Measurements from ENCODE around the gene IMP4. TPM values are rescaled to one million over a fixed set of nuclear protein-coding genes. Genes with fewer than 3 reads are reported as not detected.

IMP4 gene
- total RNA-seq, 1 experiment from 2014 or later: 121 TPM

DNA sequence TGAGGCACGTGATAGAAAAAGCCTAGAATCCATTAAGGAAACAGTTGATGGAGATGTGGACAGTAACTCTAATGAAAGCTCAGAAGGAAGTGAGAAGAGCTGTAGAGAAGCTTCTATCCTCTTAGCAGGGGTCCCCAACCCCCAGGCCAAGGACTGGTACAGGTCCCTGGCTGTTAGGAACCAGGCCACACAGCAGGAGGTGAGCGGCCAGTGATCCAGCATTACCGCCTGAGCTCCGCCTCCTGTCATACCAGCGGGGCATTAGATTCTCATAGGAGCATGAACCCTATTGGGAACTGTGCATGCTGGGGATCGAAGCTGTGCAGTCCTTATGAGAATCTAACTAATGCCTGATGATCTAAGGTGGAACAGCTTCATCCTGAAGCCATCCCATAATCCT is 8.7 kb upstream of the IMP4 start (continued):
- TF ChIP-seq, protein P1, sequence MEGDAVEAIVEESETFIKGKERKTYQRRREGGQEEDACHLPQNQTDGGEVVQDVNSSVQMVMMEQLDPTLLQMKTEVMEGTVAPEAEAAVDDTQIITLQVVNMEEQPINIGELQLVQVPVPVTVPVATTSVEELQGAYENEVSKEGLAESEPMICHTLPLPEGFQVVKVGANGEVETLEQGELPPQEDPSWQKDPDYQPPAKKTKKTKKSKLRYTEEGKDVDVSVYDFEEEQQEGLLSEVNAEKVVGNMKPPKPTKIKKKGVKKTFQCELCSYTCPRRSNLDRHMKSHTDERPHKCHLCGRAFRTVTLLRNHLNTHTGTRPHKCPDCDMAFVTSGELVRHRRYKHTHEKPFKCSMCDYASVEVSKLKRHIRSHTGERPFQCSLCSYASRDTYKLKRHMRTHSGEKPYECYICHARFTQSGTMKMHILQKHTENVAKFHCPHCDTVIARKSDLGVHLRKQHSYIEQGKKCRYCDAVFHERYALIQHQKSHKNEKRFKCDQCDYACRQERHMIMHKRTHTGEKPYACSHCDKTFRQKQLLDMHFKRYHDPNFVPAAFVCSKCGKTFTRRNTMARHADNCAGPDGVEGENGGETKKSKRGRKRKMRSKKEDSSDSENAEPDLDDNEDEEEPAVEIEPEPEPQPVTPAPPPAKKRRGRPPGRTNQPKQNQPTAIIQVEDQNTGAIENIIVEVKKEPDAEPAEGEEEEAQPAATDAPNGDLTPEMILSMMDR (IDR thresholded peaks at IDR 0.05 in 2 of 3, conservative IDR thresholded peaks at IDR 0.05 in 1 of 3; ENCODE audit: borderline replicate concordance in 1 of 3, insufficient read depth in 1 of 3, low read depth in 2 of 3, low read length in 2 of 3): no peak
- TF ChIP-seq CBX3 (IDR thresholded peaks at IDR 0.05; ENCODE audit: low read depth): no peak
- TF ChIP-seq ZNF274 (IDR thresholded peaks at IDR 0.05; ENCODE audit: low read depth, low read length): no peak
- no peak for TF ChIP-seq ELF1 (IDR thresholded peaks at IDR 0.05; ENCODE audit: borderline replicate concordance, low read depth)
- TF ChIP-seq REST (IDR thresholded peaks at IDR 0.05; ENCODE audit: low read depth): no peak
- TF ChIP-seq EZH2 (IDR thresholded peaks at IDR 0.05): no peak
- no peak for TF ChIP-seq RAD21 (IDR thresholded peaks at IDR 0.05; ENCODE audit: low read depth)
- no peak for TF ChIP-seq FOSL1 (IDR thresholded peaks at IDR 0.05; ENCODE audit: low read depth)

DNA sequence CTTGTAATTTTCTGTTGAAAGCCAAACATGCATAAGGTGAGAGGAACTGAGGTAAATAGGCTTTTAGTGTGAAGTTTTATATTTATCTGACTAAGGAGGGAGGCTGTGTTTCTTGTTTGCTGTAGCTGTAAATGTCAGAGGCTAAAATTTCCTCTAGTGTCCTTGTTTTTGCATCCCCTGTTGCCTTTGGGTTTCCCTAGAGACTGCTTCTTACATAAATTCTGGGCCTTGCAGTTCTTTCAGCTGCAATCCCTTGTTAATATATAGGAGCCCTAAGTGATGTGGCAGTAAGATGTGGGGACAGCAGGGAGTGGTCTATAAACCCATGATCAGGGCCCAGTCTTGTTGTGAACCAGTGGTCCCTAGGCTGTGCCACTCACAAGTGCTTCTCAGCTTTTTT is 7.5 kb upstream of the IMP4 start:
- intact Hi-C loops (cut with micrococcal nuclease): no loop called here
- ATAC-seq (no peak), DNase-seq (ENCODE audit: low read depth, low spot score) (no peak)
- ChIA-PET RAD21 (ENCODE audit: low non-redundant PET in 1 of 2, low total read pairs in 2 of 2, uncharacterized antibody in 2 of 2, unreplicated experiment in 2 of 2) (no interaction called here), POLR2A (no interaction called here), CTCF (no interaction called here)
- Histone ChIP-seq H3K4me1 (ENCODE audit: control insufficient read depth in 1 of 2, insufficient read depth in 2 of 2, low read length in 2 of 2) (peaks cover 8 to 25% of the 10 kb centered on the region in 2 experiments), H3K4me3 (replicated peaks in 1 of 2; ENCODE audit: low read depth in 1 of 2, low read length in 2 of 2) (no peak overlapping the region), H3K4me2 (ENCODE audit: low read length) (no peak overlapping the region), H2AFZ (ENCODE audit: low read depth, low read length, poor library complexity, severe bottlenecking) (no peak overlapping the region), H3K9me3 (ENCODE audit: control insufficient read depth in 1 of 2, insufficient read depth in 1 of 2, low read depth in 1 of 2, low read length in 2 of 2) (no peaks in the 10 kb centered on the region), H3K36me3 (ENCODE audit: control insufficient read depth in 1 of 2, insufficient read depth in 2 of 2, low read length in 2 of 2) (peaks cover 0 to 4% of the 10 kb centered on the region in 2 experiments; a peak in 2 of 4 replicates), H3K79me2 (ENCODE audit: insufficient read depth, low read length) (no peaks in the 10 kb centered on the region), H3K27ac (ENCODE audit: low read depth, low read length) (no peak overlapping the region), H3K9me2 (ENCODE audit: insufficient read depth) (no peaks in the 10 kb centered on the region), H4K20me1 (ENCODE audit: insufficient read depth) (no peaks in the 10 kb centered on the region), H3K27me3 (ENCODE audit: insufficient read depth, low read length) (peaks cover 9% of the 10 kb centered on the region), H3K9ac (ENCODE audit: low read length) (no peak overlapping the region)
- no TSS peak for BruUV-seq (replicated peaks)
- no peak for TF ChIP-seq ELF1 (IDR thresholded peaks at IDR 0.05; ENCODE audit: borderline replicate concordance, low read depth)
- TF ChIP-seq, protein P1 (IDR thresholded peaks at IDR 0.05 in 2 of 3, conservative IDR thresholded peaks at IDR 0.05 in 1 of 3; ENCODE audit: borderline replicate concordance in 1 of 3, insufficient read depth in 1 of 3, low read depth in 2 of 3, low read length in 2 of 3): no peak
- TF ChIP-seq FOSL1 (IDR thresholded peaks at IDR 0.05; ENCODE audit: low read depth): no peak
- no peak for TF ChIP-seq CEBPB (IDR thresholded peaks at IDR 0.05; ENCODE audit: low read depth)
- TF ChIP-seq EZH2 (IDR thresholded peaks at IDR 0.05): no peak
- TF ChIP-seq JUND (IDR thresholded peaks at IDR 0.05): no peak
- TF ChIP-seq MAX (IDR thresholded peaks at IDR 0.05): no peak
- TF ChIP-seq EGR1 (IDR thresholded peaks at IDR 0.05; ENCODE audit: low read depth): no peak
- TF ChIP-seq SP1 (IDR thresholded peaks at IDR 0.05; ENCODE audit: low read depth): no peak
- no peak for TF ChIP-seq ZBTB33 (IDR thresholded peaks at IDR 0.05; ENCODE audit: extremely low read depth, insufficient replicate concordance, low read length)
- no peak for TF ChIP-seq YY1 (IDR thresholded peaks at IDR 0.05; ENCODE audit: extremely low read depth, insufficient replicate concordance, low read depth, low read length)

Measured in HCT116 (cell line).